ENCODE data around the gene MACROD2. TPM values are rescaled to one million over a fixed set of nuclear protein-coding genes. Genes with fewer than 3 reads are reported as not detected.

The MACROD2 gene
- total and polyA plus RNA-seq, 4 donors = 0.66 to 10.5 (median 3.3) TPM

- Histone ChIP-seq H3K9ac (ENCODE audit: low read depth in 1 of 2, low read length in 2 of 2) (no peak overlapping the region), H3K4me1 (ENCODE audit: control insufficient read depth in 4 of 4, insufficient read depth in 4 of 4, low read length in 3 of 4) (no peaks in the 10 kb centered on the region), H3K9me3 (ENCODE audit: control insufficient read depth in 4 of 4, low read length in 3 of 4) (no peaks in the 10 kb centered on the region), H3K27me3 (ENCODE audit: control insufficient read depth in 4 of 4, insufficient read depth in 4 of 4, low read length in 3 of 4) (no peaks in the 10 kb centered on the region), H3K27ac (ENCODE audit: low read depth in 1 of 2, low read length in 2 of 2) (no peak overlapping the region), H3K4me3 (ENCODE audit: low read depth in 1 of 3, low read length in 3 of 3) (no peak overlapping the region), H3K36me3 (ENCODE audit: control insufficient read depth in 4 of 4, insufficient read depth in 3 of 4, low read depth in 1 of 4, low read length in 3 of 4) (no peaks in the 10 kb centered on the region)
- 88% methylated on average over 4 of the region's 4 CpGs for WGBS
- TF ChIP-seq FOXA2 (IDR thresholded peaks at IDR 0.05) (no peak), JUND (IDR thresholded peaks at IDR 0.05) (no peak), YY1 (IDR thresholded peaks at IDR 0.05) (no peak), GABPA (IDR thresholded peaks at IDR 0.05 in 1 of 2, conservative IDR thresholded peaks at IDR 0.05 in 1 of 2) (no peak), FOXA1 (IDR thresholded peaks at IDR 0.05) (no peak), RAD21 (IDR thresholded peaks at IDR 0.05) (no peak), SP1 (IDR thresholded peaks at IDR 0.05) (no peak), REST (IDR thresholded peaks at IDR 0.05) (no peak), CTCF (IDR thresholded peaks at IDR 0.05; ENCODE audit: low read depth, low read length, missing input control) (no peak), HNF4A (conservative IDR thresholded peaks at IDR 0.05) (no peak), NR2F2 (IDR thresholded peaks at IDR 0.05) (no peak), HNF4G (IDR thresholded peaks at IDR 0.05) (no peak), RXRA (IDR thresholded peaks at IDR 0.05) (no peak)
- TF ChIP-seq, protein P1, sequence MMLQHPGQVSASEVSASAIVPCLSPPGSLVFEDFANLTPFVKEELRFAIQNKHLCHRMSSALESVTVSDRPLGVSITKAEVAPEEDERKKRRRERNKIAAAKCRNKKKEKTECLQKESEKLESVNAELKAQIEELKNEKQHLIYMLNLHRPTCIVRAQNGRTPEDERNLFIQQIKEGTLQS (IDR thresholded peaks at IDR 0.05) = no peak
- TF ChIP-seq, protein P2, sequence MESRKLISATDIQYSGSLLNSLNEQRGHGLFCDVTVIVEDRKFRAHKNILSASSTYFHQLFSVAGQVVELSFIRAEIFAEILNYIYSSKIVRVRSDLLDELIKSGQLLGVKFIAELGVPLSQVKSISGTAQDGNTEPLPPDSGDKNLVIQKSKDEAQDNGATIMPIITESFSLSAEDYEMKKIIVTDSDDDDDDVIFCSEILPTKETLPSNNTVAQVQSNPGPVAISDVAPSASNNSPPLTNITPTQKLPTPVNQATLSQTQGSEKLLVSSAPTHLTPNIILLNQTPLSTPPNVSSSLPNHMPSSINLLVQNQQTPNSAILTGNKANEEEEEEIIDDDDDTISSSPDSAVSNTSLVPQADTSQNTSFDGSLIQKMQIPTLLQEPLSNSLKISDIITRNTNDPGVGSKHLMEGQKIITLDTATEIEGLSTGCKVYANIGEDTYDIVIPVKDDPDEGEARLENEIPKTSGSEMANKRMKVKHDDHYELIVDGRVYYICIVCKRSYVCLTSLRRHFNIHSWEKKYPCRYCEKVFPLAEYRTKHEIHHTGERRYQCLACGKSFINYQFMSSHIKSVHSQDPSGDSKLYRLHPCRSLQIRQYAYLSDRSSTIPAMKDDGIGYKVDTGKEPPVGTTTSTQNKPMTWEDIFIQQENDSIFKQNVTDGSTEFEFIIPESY (IDR thresholded peaks at IDR 0.05) = no peak
- DNase-seq (ENCODE audit: low spot score) = no peak
Observed at GRCh38 chr20:15958142-15958541, 1962.8 kb downstream of the MACROD2 start.

DNA sequence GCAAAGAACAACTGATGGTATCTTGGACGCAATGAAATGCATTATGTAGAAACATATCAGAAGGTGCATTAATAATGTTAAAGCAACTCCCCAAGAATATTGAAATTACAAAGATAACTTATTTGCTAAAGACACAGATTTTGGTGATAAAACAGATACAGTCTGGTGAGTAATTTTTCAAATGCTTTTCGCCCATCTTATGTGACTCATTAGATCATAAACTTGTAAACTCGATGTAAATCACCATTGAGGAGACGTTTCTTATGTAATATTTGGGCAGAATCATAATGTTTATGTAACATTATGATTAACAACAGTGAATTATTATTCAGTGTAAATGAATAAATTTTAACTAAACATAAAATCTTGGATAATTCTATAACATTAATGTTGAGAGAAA lies 1969.8 kb downstream of the MACROD2 start:
- no peaks in the 10 kb centered on the region for H3K9me3 ChIP-seq (ENCODE audit: control insufficient read depth in 4 of 4, low read length in 3 of 4)
- H3K4me1 ChIP-seq (ENCODE audit: control insufficient read depth in 4 of 4, insufficient read depth in 4 of 4, low read length in 3 of 4) = no peaks in the 10 kb centered on the region
- H3K27ac ChIP-seq (ENCODE audit: low read depth in 1 of 2, low read length in 2 of 2) = no peak overlapping the region
- TF ChIP-seq RXRA (IDR thresholded peaks at IDR 0.05) = no peak
- TF ChIP-seq RAD21 (IDR thresholded peaks at IDR 0.05) = no peak
- TF ChIP-seq JUND (IDR thresholded peaks at IDR 0.05) = no peak
- no peak for TF ChIP-seq EGR1 (IDR thresholded peaks at IDR 0.05; ENCODE audit: low read depth in 2 of 2)
- no peak for TF ChIP-seq HNF4A (conservative IDR thresholded peaks at IDR 0.05)
- H3K4me3 ChIP-seq (ENCODE audit: low read depth in 1 of 3, low read length in 3 of 3) = no peak overlapping the region
- H3K9ac ChIP-seq (ENCODE audit: low read depth in 1 of 2, low read length in 2 of 2) = no peak overlapping the region
- no peak for DNase-seq (ENCODE audit: low spot score)
- H3K36me3 ChIP-seq (ENCODE audit: control insufficient read depth in 4 of 4, insufficient read depth in 3 of 4, low read depth in 1 of 4, low read length in 3 of 4) = no peaks in the 10 kb centered on the region
- WGBS = 88% methylated on average over 4 of the region's 4 CpGs
- no peaks in the 10 kb centered on the region for H3K27me3 ChIP-seq (ENCODE audit: control insufficient read depth in 4 of 4, insufficient read depth in 4 of 4, low read length in 3 of 4)

All from liver (tissue), 9 donors.